ENCODE data around the gene SIPA1.

- TF ChIP-seq GLI4 (CRISPR knock-in tag; IDR thresholded peaks at IDR 0.05; ENCODE audit: borderline replicate concordance) (no peak), ELF4 (CRISPR knock-in tag; IDR thresholded peaks at IDR 0.05; ENCODE audit: borderline replicate concordance) (no peak), ZNF589 (CRISPR knock-in tag; conservative IDR thresholded peaks at IDR 0.05) (no peak)
These were observed 25.9 kb upstream of the SIPA1 start for GRCh38 chr11:65611758-65612603.
